H1 (cell line): Measurements from ENCODE around the gene METTL1. TPM values are rescaled to one million over a fixed set of nuclear protein-coding genes. Genes with fewer than 3 reads are reported as not detected.
A peak's percentile ranks its signal among the peaks of the same experiment; 100 is the strongest.

ENCODE experiments used
- CTCF ChIA-PET: fragments of 300-600 bp; sonication (Branson Sonifier 250); formaldehyde crosslinking; loops from one replicate; lab custom pipeline; 2021; ENCODE audit not compliant: partially characterized antibody; lab: Charles Lee
- POLR2A ChIA-PET: fragments of 300-600 bp; sonication (Branson Sonifier 250); formaldehyde crosslinking; loops from one replicate; lab custom pipeline; 2021; ENCODE audit warnings: inconsistent platforms; ENCODE audit not compliant: partially characterized antibody; lab: Charles Lee
- DNase-seq, 2 experiments: peaks; one replicate each; pipeline versions ENCODE4 v3.0.0 to v3.0.0-alpha.2; 2010 to 2022; ENCODE audit warnings: low spot score in 2 of 2, low read depth in 1 of 2, mixed read lengths in 1 of 2
- FAIRE-seq: peaks from 2 replicates; lab custom pipeline; 2011; peaks lifted over from hg19 to GRCh38; lab: Jason Lieb, UNC
- H2AFZ ChIP-seq: 2 replicates; pipeline ENCODE4 v1.8.1; 2012; ENCODE audit warnings: low read length, inconsistent platforms
- H2AK5ac ChIP-seq: 2 replicates; pipeline ENCODE4 v1.6.1; 2013; ENCODE audit warnings: low read depth, low read length
- H2BK120ac ChIP-seq: replicated peaks from 2 replicates; pipeline ENCODE3; 2013; ENCODE audit warnings: low read depth, low read length, inconsistent platforms
- H2BK12ac ChIP-seq: 2 replicates; pipeline ENCODE4 v1.6.1; 2013; ENCODE audit warnings: low read depth, low read length
- H2BK15ac ChIP-seq: 2 replicates; pipeline ENCODE4 v1.6.1; 2013; ENCODE audit warnings: low read length
- H2BK20ac ChIP-seq: 2 replicates; pipeline ENCODE4 v1.6.1; 2013; ENCODE audit warnings: low read length
- H2BK5ac ChIP-seq: 2 replicates; pipeline ENCODE4 v1.6.1; 2013; ENCODE audit warnings: low read depth, low read length
- H3K14ac ChIP-seq: 2 replicates; pipeline ENCODE4 v1.6.1; 2013; ENCODE audit warnings: inconsistent platforms; ENCODE audit not compliant: insufficient read length
- H3K18ac ChIP-seq: 2 replicates; pipeline ENCODE4 v1.6.1; 2013; ENCODE audit warnings: low read length; ENCODE audit errors: extremely low read depth
- H3K23ac ChIP-seq: 2 replicates; pipeline ENCODE4 v1.6.1; 2013; ENCODE audit warnings: inconsistent platforms; ENCODE audit not compliant: insufficient read length
- H3K23me2 ChIP-seq: 2 replicates; pipeline ENCODE4 v1.6.1; 2013; ENCODE audit warnings: low read depth, low read length
- H3K27ac ChIP-seq: 2 replicates; pipeline ENCODE4 v1.6.1; 2011; ENCODE audit warnings: low read depth, low read length, inconsistent platforms
- H3K27me3 ChIP-seq, 4 experiments: replicated peaks in 1 of 4; 1 replicate in 1 of 4; 2 replicates in 3 of 4; pipeline versions ENCODE4 v1.6.1 to v1.8.1; 2011 to 2013; ENCODE audit warnings: low read length in 3 of 4, mild to moderate bottlenecking in 3 of 4, inconsistent platforms in 2 of 4, mixed read lengths in 2 of 4, moderate library complexity in 1 of 4; ENCODE audit not compliant: control insufficient read depth in 3 of 4, insufficient read depth in 3 of 4; ENCODE audit errors: extremely low read depth in 1 of 4
- H3K36me3 ChIP-seq, 4 experiments: 2 replicates each; pipeline versions ENCODE4 v1.6.1 to v1.8.1; 2011 to 2013; ENCODE audit warnings: mild to moderate bottlenecking in 4 of 4, low read length in 3 of 4, moderate library complexity in 2 of 4, control low read depth in 1 of 4, inconsistent platforms in 1 of 4; ENCODE audit not compliant: insufficient read depth in 4 of 4, control insufficient read depth in 2 of 4
- H3K4ac ChIP-seq: replicated peaks from 2 replicates; pipeline ENCODE3; 2013; ENCODE audit warnings: low read length, low read depth, mixed read lengths, inconsistent platforms; ENCODE audit not compliant: insufficient read length
- H3K4me1 ChIP-seq, 4 experiments: replicated peaks in 1 of 4; 1 replicate in 1 of 4; 2 replicates in 3 of 4; pipeline versions ENCODE4 v1.6.1 to v1.8.1; 2011 to 2013; ENCODE audit warnings: low read length in 3 of 4, inconsistent platforms in 2 of 4, mixed read lengths in 1 of 4; ENCODE audit not compliant: insufficient read depth in 4 of 4, control insufficient read depth in 3 of 4
- H3K4me2 ChIP-seq, 2 experiments: 2 replicates each; pipeline versions ENCODE4 v1.6.1 to v1.8.1; 2011 to 2013; ENCODE audit warnings: low read depth in 2 of 2, low read length in 2 of 2, control low read depth in 1 of 2, inconsistent platforms in 1 of 2, mild to moderate bottlenecking in 1 of 2; ENCODE audit not compliant: insufficient read depth in 1 of 2
- H3K4me3 ChIP-seq, 4 experiments: fragments of 200-600, 300-600 bp in 1 of 4; sonication (generic), shearing (Covaris generic), sonication (Bioruptor Twin) in 1 of 4; 2 replicates each; pipeline versions ENCODE4 v1.5.1 to v1.8.1; 2011 to 2016; ENCODE audit warnings: low read length in 4 of 4, low read depth in 3 of 4, control low read depth in 2 of 4, inconsistent platforms in 2 of 4, mild to moderate bottlenecking in 2 of 4, mixed read lengths in 1 of 4, moderate library complexity in 1 of 4; ENCODE audit not compliant: insufficient read depth in 2 of 4; ENCODE audit errors: extremely low read depth in 1 of 4
- H3K56ac ChIP-seq: replicated peaks from 2 replicates; pipeline ENCODE3; 2013; ENCODE audit warnings: low read depth, mild to moderate bottlenecking, mixed read lengths, low read length, inconsistent platforms; ENCODE audit not compliant: insufficient read length
- H3K79me1 ChIP-seq: 2 replicates; pipeline ENCODE4 v1.6.1; 2013; ENCODE audit warnings: low read depth, low read length, control low read depth
- H3K79me2 ChIP-seq, 2 experiments: 2 replicates each; pipeline versions ENCODE4 v1.6.1 to v1.8.1; 2012 to 2013; ENCODE audit warnings: low read length in 2 of 2, mild to moderate bottlenecking in 2 of 2, inconsistent platforms in 1 of 2; ENCODE audit not compliant: insufficient read depth in 2 of 2, control insufficient read depth in 1 of 2
- H3K9ac ChIP-seq, 4 experiments: replicated peaks in 1 of 4; 1 replicate in 1 of 4; 2 replicates in 3 of 4; pipeline versions ENCODE4 v1.6.1 to v1.8.1; 2011 to 2013; ENCODE audit warnings: low read depth in 3 of 4, low read length in 3 of 4, control low read depth in 2 of 4, mild to moderate bottlenecking in 2 of 4, moderate library complexity in 2 of 4, inconsistent platforms in 1 of 4; ENCODE audit errors: extremely low read depth in 1 of 4
- H3K9me3 ChIP-seq, 2 experiments: 2 replicates each; pipeline versions ENCODE4 v1.6.1 to v1.8.1; 2012 to 2013; ENCODE audit warnings: mild to moderate bottlenecking in 2 of 2, moderate library complexity in 2 of 2, control low read depth in 1 of 2, inconsistent platforms in 1 of 2, low read depth in 1 of 2, low read length in 1 of 2, mixed read lengths in 1 of 2; ENCODE audit not compliant: insufficient read depth in 2 of 2
- H4K20me1 ChIP-seq, 2 experiments: replicated peaks in 1 of 2; 2 replicates each; pipeline versions ENCODE3 to v1.8.1; 2011 to 2013; ENCODE audit warnings: inconsistent platforms in 2 of 2, low read length in 2 of 2, mild to moderate bottlenecking in 1 of 2; ENCODE audit not compliant: insufficient read depth in 2 of 2, control insufficient read depth in 1 of 2
- H4K5ac ChIP-seq: 2 replicates; pipeline ENCODE4 v1.6.1; 2013; ENCODE audit warnings: low read length, low read depth, mixed read lengths, inconsistent platforms; ENCODE audit not compliant: insufficient read length
- H4K8ac ChIP-seq: 2 replicates; pipeline ENCODE4 v1.8.0; 2013; ENCODE audit warnings: mild to moderate bottlenecking, moderate library complexity, low read length, inconsistent platforms; ENCODE audit not compliant: insufficient read depth; ENCODE audit errors: extremely low read depth
- H4K91ac ChIP-seq: replicated peaks from 2 replicates; pipeline ENCODE3; 2013; ENCODE audit warnings: low read length, mixed read lengths, inconsistent platforms; ENCODE audit not compliant: insufficient read length
- CREB1 ChIP-seq: IDR thresholded peaks from 2 replicates; pipeline ENCODE4 v1.6.1; 2012; ENCODE audit warnings: inconsistent platforms
- RAD21 ChIP-seq, 2 experiments: IDR thresholded peaks in 1 of 2; conservative IDR thresholded peaks in 1 of 2; 2 replicates each; pipeline ENCODE4 v1.6.1; 2011; ENCODE audit warnings: low read depth in 2 of 2, low read length in 2 of 2, improper control_type of control experiment in 1 of 2, inconsistent platforms in 1 of 2, mild to moderate bottlenecking in 1 of 2, moderate library complexity in 1 of 2
- WGBS, 2 experiments: shearing (Covaris generic) in 1 of 2; methylation state at CpG; one replicate each; pipeline versions ENCODE4 v1.1.6 to v1.1.7; 2013 to 2015; ENCODE audit warnings: low lambda C conversion rate in 2 of 2, mixed read lengths in 2 of 2, inconsistent platforms in 1 of 2, low coverage in 1 of 2, missing lambda C conversion rate in 1 of 2; ENCODE audit not compliant: insufficient replicate concordance in 2 of 2, insufficient coverage in 1 of 2, insufficient read length in 1 of 2; ENCODE audit errors: extremely low coverage in 1 of 2, missing lambda C conversion rate in 1 of 2; 5-methylcytosine and 5-hydroxymethylcytosine counted together
- polyA plus RNA-seq, 7 experiments: library from polyadenylated mRNA; depleted of rRNA in 3 of 7; stranded (reverse) in 5 of 7; unstranded in 2 of 7; fragments of >200 nt in 5 of 7; fragments of 200-250 nt in 2 of 7; gene quantifications; 1 replicate in 5 of 7; 2 replicates in 1 of 7; 4 replicates in 1 of 7; pipeline versions ENCODE4 v1.2.1 to v1.2.3, GENCODE V29; 2011 to 2013; ENCODE audit warnings: missing spikeins in 2 of 7, mixed read lengths in 2 of 7
- total RNA-seq: library from RNA; stranded (reverse); fragmentation: NEBNext Ultra II Directional; extraction: Animal tissue kit (Norgen Biotek cat#: 25700); gene quantifications from 2 replicates; pipeline ENCODE4 v1.2.1, GENCODE V29; 2021
- TF ChIP-seq, protein P1 (sequence below), 3 experiments: IDR thresholded peaks; 1 replicate in 2 of 3; 2 replicates in 1 of 3; pipeline versions ENCODE4 v1.5.1 to v1.6.1; 2011; ENCODE audit warnings: low read length in 3 of 3, mild to moderate bottlenecking in 3 of 3, inconsistent platforms in 2 of 3, low read depth in 1 of 3, moderate library complexity in 1 of 3; ENCODE audit not compliant: insufficient read depth in 1 of 3; ENCODE audit errors: control extremely low read depth in 1 of 3

The METTL1 gene
- total and polyA plus RNA-seq, 2 of the 8 experiments (the other 6 are each of a cell fraction or from before 2014, with no cell fraction given): 40.5 to 46.0 TPM

DNA sequence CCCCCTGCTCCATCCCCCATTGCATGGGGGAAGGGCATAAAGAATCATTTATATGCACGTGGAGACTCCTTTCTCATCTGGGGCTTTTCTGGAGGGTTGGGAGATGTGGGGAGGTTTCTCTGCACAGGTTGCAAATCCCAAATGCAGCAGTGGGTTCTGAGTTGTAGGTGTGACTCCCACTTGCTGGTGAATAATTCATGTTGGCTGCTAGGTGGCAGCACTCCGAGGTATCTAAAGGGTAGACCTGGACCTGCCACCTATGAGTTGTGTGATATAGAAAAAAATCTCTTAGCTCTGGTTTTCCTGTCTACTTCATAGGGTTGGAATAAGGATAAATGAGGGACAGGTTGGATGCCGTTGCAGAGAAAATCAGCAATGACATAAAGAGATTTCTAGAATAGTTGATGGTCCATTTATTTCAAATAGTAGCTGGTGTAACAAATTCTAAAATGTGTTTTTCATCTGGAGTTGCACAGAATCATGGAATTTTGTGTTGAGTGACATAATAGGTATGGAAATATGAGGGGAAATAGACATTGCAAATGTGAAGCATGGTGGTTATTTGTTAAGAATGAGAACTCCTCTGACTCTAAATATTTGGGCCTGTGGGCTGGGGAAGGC, 12.4 kb downstream of the METTL1 start:
- peaks cover 12 to 41% (median 33%) of the 10 kb centered on the region in 4 experiments for H3K27me3 ChIP-seq

More for the DNA sequence above, 12.4 kb downstream of the METTL1 start:
- Histone ChIP-seq H2AK5ac (no peak overlapping the region), H3K23me2 (peaks cover 6% of the 10 kb centered on the region), H4K8ac (no peak overlapping the region), H3K4ac (no peak overlapping the region), H4K91ac (no peak overlapping the region), H3K4me2 (no peak overlapping the region), H3K56ac (no peak overlapping the region), H3K27ac (no peak overlapping the region), H3K4me3 (no peak overlapping the region), H3K9me3 (no peaks in the 10 kb centered on the region), H4K5ac (no peak overlapping the region), H3K4me1 (peaks cover 0 to 9% (median 6%) of the 10 kb centered on the region in 4 experiments; a peak in 6 of 7 replicates), H4K20me1 (peaks cover 3 to 15% of the 10 kb centered on the region in 2 experiments), H3K23ac (no peak overlapping the region), H3K9ac (no peak overlapping the region), H2BK20ac (no peak overlapping the region), H3K14ac (no peak overlapping the region), H2BK5ac (no peak overlapping the region), H3K36me3 (peaks cover 0 to 4% (median 0%) of the 10 kb centered on the region in 4 experiments; a peak in 2 of 8 replicates), H2BK12ac (no peak overlapping the region), H2BK120ac (no peak overlapping the region), H2BK15ac (no peak overlapping the region), H3K18ac (no peak overlapping the region), H2AFZ (no peak overlapping the region), H3K79me2 (no peaks in the 10 kb centered on the region), H3K79me1 (no peaks in the 10 kb centered on the region)
- ChIA-PET CTCF (interaction anchor here (0.8 to 3.9 kb wide), 20 partner anchors 9 to 1502 kb away, joined by 3 to 28 read pairs (median 5); partner anchors contain the start of genes ANKRD52, CYP27B1, EEF1AKMT3 and METTL1), POLR2A (interaction anchor here (0.6 to 5.4 kb wide), 10 partner anchors 8 to 154 kb away, joined by 3 to 21 read pairs (median 3); partner anchors contain the start of genes AGAP2, EEF1AKMT3, METTL1 and TSPAN31)
- WGBS, 2 experiments: 37% methylated on average over 3 of the region's 3 CpGs; no CpG with 5 or more reads in 1 of the 2 experiments
- FAIRE-seq (peak; percentile 45), DNase-seq (no peak)
- TF ChIP-seq CREB1 (no peak), RAD21 (IDR thresholded peaks at IDR 0.05 in 1 of 2, conservative IDR thresholded peaks at IDR 0.05 in 1 of 2; ENCODE audit: low read depth in 2 of 2, low read length in 2 of 2) (peak in 1 of 2 experiments; percentile 7; a peak in 1 of 4 replicates)
- TF ChIP-seq, protein P1, sequence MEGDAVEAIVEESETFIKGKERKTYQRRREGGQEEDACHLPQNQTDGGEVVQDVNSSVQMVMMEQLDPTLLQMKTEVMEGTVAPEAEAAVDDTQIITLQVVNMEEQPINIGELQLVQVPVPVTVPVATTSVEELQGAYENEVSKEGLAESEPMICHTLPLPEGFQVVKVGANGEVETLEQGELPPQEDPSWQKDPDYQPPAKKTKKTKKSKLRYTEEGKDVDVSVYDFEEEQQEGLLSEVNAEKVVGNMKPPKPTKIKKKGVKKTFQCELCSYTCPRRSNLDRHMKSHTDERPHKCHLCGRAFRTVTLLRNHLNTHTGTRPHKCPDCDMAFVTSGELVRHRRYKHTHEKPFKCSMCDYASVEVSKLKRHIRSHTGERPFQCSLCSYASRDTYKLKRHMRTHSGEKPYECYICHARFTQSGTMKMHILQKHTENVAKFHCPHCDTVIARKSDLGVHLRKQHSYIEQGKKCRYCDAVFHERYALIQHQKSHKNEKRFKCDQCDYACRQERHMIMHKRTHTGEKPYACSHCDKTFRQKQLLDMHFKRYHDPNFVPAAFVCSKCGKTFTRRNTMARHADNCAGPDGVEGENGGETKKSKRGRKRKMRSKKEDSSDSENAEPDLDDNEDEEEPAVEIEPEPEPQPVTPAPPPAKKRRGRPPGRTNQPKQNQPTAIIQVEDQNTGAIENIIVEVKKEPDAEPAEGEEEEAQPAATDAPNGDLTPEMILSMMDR (IDR thresholded peaks at IDR 0.05; ENCODE audit: control extremely low read depth in 1 of 3, insufficient read depth in 1 of 3, low read depth in 1 of 3, low read length in 3 of 3): peak; percentile 47 to 66 (median 59)
